22Rv1 (cell line): Measurements from ENCODE around the gene ORAI3.

Experiments
- H3K27ac ChIP-seq: fragments of 450-650 bp; 2 replicates; pipeline ENCODE4 v1.5.1; 2017
- ZFX ChIP-seq: fragments of 450-650 bp; IDR thresholded peaks from 2 replicates; pipeline ENCODE4 v1.6.1; 2017; ENCODE audit warnings: antibody characterized with exemption, borderline replicate concordance
- TF ChIP-seq, protein P1 (sequence below): fragments of 450-650 bp; IDR thresholded peaks from 2 replicates; pipeline ENCODE4 v1.5.1; 2017; ENCODE audit warnings: mild to moderate bottlenecking

ORAI3 gene

DNA sequence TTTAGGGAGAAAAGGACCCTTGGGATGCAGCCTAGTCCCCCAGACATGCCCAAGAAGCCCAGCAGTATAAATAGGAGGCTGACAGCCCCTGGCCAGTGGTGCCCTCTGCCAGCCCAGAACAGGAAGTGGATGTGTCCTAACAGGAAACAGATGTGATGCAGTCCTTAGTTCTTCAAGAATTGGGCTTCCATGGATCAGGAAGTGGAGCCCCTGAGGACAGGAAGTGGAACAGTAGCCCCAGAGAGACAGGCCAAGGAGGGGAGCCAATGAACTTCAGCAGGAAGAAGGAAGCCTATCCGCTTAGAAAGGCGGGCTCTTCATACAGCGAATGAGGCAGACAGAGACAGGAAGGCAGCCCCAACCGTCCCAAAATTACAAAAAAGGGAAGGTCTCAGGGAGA is 45.3 kb upstream of the ORAI3 start:
- TF ChIP-seq, protein P1, sequence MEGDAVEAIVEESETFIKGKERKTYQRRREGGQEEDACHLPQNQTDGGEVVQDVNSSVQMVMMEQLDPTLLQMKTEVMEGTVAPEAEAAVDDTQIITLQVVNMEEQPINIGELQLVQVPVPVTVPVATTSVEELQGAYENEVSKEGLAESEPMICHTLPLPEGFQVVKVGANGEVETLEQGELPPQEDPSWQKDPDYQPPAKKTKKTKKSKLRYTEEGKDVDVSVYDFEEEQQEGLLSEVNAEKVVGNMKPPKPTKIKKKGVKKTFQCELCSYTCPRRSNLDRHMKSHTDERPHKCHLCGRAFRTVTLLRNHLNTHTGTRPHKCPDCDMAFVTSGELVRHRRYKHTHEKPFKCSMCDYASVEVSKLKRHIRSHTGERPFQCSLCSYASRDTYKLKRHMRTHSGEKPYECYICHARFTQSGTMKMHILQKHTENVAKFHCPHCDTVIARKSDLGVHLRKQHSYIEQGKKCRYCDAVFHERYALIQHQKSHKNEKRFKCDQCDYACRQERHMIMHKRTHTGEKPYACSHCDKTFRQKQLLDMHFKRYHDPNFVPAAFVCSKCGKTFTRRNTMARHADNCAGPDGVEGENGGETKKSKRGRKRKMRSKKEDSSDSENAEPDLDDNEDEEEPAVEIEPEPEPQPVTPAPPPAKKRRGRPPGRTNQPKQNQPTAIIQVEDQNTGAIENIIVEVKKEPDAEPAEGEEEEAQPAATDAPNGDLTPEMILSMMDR = no peak
- no peak for TF ChIP-seq ZFX
- H3K27ac ChIP-seq = 0 out of 2 replicates have a peak overlapping the region, but pooled peaks have one; percentile 5

DNA sequence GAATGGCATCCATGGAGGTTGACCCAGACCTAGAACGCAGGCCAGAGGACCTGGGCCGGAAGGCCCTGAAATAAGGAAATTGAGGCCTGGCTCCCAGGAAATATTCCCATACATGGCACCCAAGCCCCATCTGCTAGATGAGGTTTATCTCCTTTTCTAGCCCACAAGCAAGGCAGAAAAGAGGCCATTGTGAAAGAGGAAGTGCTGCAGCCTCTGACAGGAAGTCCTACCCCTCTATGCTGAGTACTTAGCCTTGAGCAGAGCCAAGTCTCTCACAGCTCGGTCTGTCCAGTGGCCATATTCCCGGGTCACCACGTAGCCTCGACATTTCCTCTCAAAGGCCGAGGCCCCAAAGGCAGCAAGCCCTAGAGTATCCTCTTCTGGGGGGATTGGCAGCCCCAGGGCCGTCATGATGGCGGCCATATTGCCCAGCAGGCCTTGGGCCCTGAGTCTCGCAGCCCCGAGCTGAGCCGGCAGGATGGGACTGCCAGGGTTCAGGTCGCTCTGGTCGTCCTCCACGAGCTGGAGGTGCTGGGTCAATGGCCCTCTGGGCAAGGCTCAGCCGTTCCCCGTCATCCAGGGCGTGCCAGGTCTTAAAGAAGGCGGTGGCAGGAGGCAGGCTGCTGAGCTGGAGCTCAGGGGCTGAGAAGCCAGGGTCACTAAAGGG is 44.6 kb upstream of the ORAI3 start:
- TF ChIP-seq, protein P1 = no peak
- H3K27ac ChIP-seq = no peak overlapping the region

DNA sequence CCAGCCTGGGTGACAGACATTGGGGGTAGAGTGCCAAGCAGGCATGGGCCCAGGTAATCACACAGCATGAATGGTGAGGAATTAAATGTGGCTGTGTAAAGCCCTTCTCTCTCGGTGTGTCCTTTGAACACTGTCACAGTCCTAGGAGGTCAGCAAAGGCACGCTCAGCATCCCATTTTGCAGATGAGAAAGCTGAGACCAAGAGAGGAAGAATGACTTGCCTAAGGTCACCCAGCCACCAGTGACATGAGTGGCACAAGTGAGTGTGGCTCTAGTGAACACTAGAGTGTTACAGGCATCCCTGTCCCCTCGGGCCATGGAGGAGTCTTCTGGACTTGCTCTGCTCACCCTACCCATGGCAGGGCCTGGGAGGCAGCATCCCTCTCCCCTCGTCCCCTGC is 41.8 kb upstream of the ORAI3 start:
- no peak overlapping the region for H3K27ac ChIP-seq
- TF ChIP-seq ZFX = no peak
- TF ChIP-seq, protein P1 = no peak

GRCh38 chr16:30910427-30911029 is 38.3 kb upstream of the ORAI3 start:
- TF ChIP-seq, protein P1 = no peak
- no peak for TF ChIP-seq ZFX
- no peak overlapping the region for H3K27ac ChIP-seq

GRCh38 chr16:30912794-30913412 is 36.0 kb upstream of the ORAI3 start:
- H3K27ac ChIP-seq = no peak overlapping the region
- TF ChIP-seq ZFX = no peak
- TF ChIP-seq, protein P1 = no peak

DNA sequence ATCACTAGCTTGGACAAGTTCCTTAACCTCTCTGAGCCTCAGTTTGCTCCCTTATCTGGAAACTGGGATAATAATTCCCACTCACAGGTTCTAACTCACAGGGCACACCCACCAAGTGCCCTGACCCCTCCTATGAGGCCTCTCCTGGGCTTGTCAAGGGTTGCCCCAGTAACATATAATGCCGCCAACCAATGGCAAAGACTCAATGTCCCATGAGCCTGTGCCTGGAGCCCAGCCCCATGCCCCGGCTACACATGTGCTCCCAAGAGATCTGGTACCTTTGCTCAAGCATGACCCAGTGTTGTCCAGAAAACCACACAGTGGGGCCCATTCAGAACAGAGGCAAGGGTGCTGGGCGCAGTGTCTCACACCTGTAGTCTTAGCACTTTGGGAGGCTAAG is 34.0 kb upstream of the ORAI3 start:
- TF ChIP-seq, protein P1 = no peak
- TF ChIP-seq ZFX = no peak
- no peak overlapping the region for H3K27ac ChIP-seq

GRCh38 chr16:30918614-30919013 is 30.3 kb upstream of the ORAI3 start:
- H3K27ac ChIP-seq = no peak overlapping the region
- TF ChIP-seq ZFX = no peak
- TF ChIP-seq, protein P1 = no peak
